Stimulated activated CD8-positive, alpha-beta memory T cell treated with anti-CD3 and anti-CD28 coated beads, Interleukin-12 subunit alpha, Interleukin-12 subunit beta, amount 100 ng/mL, for 24 hours (primary cell): ENCODE results near the gene REX1BD.
"Not testable (repeated sequence)": the region's sequence is repeated elsewhere in the genome, so short reads cannot be mapped to it uniquely, and the experiment has no call there.

Experiments
- DNase-seq: peaks from one replicate; pipeline ENCODE4 v3.0.0-alpha.2; 2020; ENCODE audit errors: extremely low read depth

Gene REX1BD

GRCh38 chr19:18588611-18589379 is at the start of gene REX1BD:
REX1BD (plus strand) TSS chr19:18588798; CDS start chr19:18588802, 4 bp downstream.
- peak; percentile 77 for DNase-seq

DNA sequence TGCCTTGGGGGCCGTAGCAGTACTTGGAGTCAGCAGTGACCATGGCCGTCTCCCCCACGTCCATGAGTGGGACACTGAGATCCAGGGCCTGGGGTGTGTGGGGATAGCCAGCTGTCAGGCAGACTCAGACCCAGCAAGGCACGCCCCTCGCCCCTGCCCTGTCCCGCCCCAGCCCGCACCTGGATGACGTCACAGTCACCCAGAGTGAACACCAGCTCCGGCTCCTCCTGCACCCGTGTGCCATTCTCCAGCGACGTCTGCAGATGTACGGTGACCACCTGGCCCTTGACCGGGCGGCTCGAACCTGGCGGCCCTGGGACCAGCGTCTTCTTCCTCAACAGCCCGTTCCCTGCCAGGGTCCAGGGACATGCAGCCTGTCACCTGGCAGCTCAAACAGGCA is 49.2 kb upstream of the REX1BD start:
- DNase-seq, result no peak

DNA sequence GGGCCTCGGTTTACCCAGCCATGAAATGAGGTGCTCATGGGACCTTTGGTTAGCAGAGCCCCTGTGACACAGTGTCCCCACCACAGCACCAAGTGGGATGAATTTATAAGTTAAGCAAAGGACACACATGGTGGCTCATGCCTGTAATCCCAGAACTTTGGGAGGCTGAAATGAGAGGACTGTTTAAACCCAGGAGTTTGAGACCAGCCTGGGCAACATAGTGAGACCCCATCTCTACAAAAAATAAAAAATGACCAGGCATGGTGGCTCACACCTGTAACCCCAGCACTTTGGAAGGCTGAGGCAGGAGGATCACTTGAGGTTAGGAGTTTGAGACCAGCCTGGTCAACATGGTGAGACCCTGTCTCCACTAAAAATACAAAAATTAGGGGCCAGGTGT is 48.4 kb upstream of the REX1BD start:
- not testable (repeated sequence) for DNase-seq

DNA sequence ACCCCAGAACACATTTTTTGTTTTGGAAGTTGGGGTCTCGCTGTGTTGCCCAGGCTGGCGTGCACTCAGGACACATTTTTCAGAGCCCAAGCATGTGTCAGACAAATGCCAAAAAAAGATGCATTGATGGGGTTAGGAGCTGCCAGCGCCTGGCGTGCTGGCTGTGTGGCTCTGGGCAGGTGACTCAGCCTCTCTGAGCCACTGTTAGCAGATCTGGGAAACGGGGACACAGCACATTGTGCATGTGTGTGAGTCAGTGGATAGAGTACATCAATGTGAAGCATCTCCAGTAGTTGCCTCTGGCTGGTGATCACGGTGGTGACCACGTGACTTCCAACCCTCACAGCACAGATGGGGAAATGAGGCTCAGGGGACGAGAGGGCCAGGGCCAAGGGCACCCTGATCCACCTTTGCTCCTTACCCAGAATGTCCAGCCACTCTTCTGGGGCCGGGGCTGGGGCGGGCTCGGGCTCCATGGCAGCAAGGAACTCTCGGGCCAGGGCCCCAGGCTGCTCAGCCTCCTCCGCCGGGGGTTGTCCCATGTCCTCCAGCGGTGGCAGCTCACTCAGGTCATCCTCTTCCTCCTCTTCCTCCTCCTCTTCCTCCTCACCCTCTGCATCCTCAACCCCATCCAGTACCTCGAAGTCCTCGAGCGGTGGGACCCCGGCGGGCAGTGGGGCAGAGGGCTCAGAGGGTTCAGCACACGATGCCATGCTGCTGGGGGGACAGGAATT is 47.2 kb upstream of the REX1BD start:
- DNase-seq, result no peak

- no peak for DNase-seq
These were observed 46.3 kb upstream of the REX1BD start for GRCh38 chr19:18541992-18542940.

DNA sequence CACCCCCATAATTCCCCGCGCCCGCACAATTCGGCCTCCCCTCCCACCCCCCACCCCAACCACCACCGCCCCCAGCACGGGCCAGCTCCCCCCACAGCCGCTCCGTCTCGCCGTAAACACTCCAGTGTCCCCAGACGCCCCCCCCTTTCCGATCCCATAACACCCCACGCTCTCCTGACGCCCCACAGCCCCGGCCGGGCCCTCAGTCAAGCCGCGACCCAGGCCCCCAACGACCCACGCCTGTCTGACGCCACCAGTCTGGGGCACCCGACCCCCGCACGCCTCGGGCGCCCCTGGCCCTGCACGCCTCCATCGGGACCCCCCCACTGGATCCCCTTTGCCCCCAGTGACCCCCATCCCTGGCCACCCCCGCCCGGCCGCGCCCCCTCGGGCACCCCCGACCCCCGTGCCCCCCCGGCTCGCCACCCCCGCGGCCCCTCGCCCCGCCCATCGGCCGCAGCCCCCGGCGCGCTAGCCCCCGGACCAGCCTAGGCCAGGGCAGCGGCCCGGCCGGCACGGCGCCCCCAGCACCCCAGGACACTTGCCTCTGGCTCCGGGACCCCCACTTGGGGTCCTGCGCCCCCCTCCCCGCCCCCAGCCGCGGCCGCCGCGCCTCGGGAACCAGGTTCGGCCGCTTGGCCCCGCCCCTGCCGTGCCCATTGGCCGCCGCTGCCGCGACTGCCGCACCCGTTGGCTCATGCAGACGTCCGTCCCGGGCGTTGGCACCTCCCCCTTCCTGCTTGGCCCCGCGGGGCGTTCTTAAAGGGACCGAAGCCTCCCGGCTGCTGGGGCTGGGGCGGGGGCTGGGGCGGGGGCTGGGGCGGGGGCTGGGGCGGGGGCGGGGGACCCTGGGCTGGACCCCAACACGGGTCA is 45.4 kb upstream of the REX1BD start, which contains the start of gene FKBP8:
TSS of gene FKBP8 (minus strand) at position 633 of the 873 bp plus-strand sequence. CDS start 1,603 bp downstream, outside the sequence.
- peak; percentile 83 for DNase-seq

- peak; percentile 45 for DNase-seq
These were observed 44.7 kb upstream of the REX1BD start for GRCh38 chr19:18543814-18544475.

GRCh38 chr19:18551631-18552030 is 37.0 kb upstream of the REX1BD start:
- no peak for DNase-seq

DNA sequence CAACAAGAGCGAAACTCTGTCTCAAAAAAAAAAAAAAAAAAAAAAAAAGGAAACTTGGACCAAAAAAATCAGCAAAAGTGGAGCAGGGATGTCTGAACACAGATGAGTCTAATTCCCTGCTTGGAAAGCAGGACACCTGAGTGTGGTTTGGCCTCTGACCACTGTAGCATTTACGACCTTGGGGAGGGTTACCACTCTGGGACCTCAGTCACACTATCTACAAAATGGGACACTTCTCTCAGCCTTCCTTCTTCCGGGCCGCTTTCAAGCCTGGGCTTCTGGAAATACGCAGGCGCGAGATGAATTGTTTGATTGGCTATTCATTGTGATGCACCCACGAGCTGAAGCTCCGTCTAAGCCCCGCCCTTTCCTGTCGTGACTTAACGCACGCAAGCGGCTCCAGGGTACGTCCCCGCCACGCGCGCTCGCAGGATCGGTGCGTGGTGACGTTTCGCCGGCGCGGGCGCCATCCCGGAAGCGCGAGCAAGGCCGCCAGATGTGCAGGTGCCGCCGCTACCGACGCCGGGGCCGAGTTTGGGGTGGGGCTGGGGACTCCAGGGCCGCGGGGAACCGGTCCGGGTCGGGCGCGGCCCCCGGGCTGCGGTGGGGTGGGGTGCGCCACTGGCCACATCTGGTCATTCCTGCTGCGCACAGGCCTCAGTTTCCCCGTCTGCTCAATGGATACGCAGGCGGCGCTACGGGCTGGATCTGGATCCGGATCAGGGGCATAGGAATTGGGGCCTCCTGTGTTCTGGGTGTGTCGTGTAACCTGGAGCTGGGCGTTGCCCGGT is 31.0 kb upstream of the REX1BD start, which contains the start of gene KXD1:
TSS of gene KXD1 (plus strand) at position 460 of the 791 bp plus-strand sequence. CDS start 4,187 bp downstream, outside the sequence.
- peak; percentile 95 for DNase-seq

- DNase-seq, result no peak
These were observed 30.4 kb upstream of the REX1BD start for GRCh38 chr19:18558202-18558555.

- no peak for DNase-seq
These were observed 30.0 kb upstream of the REX1BD start for GRCh38 chr19:18558604-18559003.

GRCh38 chr19:18559685-18560084 is 28.9 kb upstream of the REX1BD start:
- DNase-seq, result no peak

- no peak for DNase-seq
These were observed 26.5 kb upstream of the REX1BD start for GRCh38 chr19:18562086-18562485.

GRCh38 chr19:18566953-18567352 is 21.6 kb upstream of the REX1BD start:
- DNase-seq, result no peak

GRCh38 chr19:18568367-18568766 is 20.2 kb upstream of the REX1BD start:
- DNase-seq, result no peak

GRCh38 chr19:18571564-18572344 is 16.8 kb upstream of the REX1BD start, which contains the start of gene UBA52:
UBA52 (plus strand) TSS chr19:18571857; CDS start chr19:18573301, 1,444 bp downstream.
- DNase-seq, result peak; percentile 97

GRCh38 chr19:18574691-18575291 is 13.8 kb upstream of the REX1BD start:
- DNase-seq, result no peak

GRCh38 chr19:18576383-18576782 is 12.2 kb upstream of the REX1BD start:
- no peak for DNase-seq
